Body of pancreas (tissue), 4 donors: ENCODE results near the gene HAUS6.

Experiments used
- POLR2A ChIP-seq, 3 donors: fragments of 450-650 bp; IDR thresholded peaks; one replicate each; pipeline ENCODE4 v1.6.1; 2016; ENCODE audit warnings: antibody characterized with exemption in 3 of 3, mild to moderate bottlenecking in 2 of 3
- TF ChIP-seq, protein P1 (sequence below), 7 experiments: fragments of 450-650 bp in 4 of 7; fragments of 200-600 bp in 3 of 7; sonication (generic) in 3 of 7; IDR thresholded peaks; one replicate each; pipeline ENCODE4 v1.5.1; 2016 to 2019; ENCODE audit warnings: antibody characterized with exemption in 7 of 7

DNA sequence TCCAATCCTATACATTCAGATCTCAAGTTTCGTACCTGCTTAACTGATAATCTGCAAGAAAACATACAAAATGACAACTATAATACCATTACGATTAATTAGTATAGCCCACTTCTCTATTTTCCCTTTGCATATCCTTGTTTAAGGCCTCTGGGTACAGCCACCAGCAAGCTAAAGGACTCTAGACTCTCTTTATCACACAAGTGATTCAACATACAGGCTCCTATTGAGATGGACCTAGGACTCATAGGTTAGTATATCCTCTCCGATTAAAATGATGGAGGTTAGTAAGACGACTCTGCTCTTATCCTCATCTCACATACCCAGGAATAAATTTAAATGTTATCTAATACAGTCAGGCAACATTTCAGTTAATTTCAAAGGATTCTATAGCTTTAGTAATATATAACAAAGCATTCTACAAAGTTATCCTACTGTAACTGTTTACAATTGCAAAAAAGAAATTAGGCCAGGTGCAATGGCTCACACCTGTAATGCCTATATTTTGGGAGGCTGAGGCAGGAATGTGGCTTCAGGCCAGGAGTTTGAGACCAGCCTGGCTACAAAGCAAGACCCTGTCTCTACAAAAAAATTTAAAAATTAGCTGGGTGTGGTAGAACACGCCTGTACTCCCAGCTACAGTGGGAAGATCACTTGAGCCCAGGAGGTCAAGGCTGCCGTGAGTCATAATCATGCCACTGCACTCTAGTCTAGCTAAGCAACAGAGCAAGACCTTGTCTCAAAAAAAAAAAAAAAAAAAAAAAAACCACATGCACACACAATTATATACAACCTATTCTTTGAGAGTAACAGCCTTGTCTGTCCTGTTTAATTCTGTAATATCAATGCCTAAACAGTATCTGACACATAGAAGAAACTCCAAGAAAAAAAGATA lies 15.4 kb downstream of the HAUS6 start:
- TF ChIP-seq, protein P1, sequence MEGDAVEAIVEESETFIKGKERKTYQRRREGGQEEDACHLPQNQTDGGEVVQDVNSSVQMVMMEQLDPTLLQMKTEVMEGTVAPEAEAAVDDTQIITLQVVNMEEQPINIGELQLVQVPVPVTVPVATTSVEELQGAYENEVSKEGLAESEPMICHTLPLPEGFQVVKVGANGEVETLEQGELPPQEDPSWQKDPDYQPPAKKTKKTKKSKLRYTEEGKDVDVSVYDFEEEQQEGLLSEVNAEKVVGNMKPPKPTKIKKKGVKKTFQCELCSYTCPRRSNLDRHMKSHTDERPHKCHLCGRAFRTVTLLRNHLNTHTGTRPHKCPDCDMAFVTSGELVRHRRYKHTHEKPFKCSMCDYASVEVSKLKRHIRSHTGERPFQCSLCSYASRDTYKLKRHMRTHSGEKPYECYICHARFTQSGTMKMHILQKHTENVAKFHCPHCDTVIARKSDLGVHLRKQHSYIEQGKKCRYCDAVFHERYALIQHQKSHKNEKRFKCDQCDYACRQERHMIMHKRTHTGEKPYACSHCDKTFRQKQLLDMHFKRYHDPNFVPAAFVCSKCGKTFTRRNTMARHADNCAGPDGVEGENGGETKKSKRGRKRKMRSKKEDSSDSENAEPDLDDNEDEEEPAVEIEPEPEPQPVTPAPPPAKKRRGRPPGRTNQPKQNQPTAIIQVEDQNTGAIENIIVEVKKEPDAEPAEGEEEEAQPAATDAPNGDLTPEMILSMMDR (IDR thresholded peaks at IDR 0.05), result no peak
- no peak for TF ChIP-seq POLR2A (IDR thresholded peaks at IDR 0.05)
